GM23338 (cell line): ENCODE data around the gene MTHFD2L. TPM values are rescaled to one million over a fixed set of nuclear protein-coding genes. Genes with fewer than 3 reads are reported as not detected.

ENCODE experiments used
- ATAC-seq: fragments of 200-7000 bp; cut with Tn5 transposase; 3 replicates; pipeline ENCODE4 v1.9.1; 2020
- DNase-seq: peaks from one replicate; pipeline ENCODE4 v3.0.0-alpha.2; 2015; ENCODE audit warnings: low spot score
- H2AFZ ChIP-seq: fragments of 200-600 bp; sonication (generic); 2 replicates; pipeline ENCODE4 v1.8.0; 2016; ENCODE audit warnings: antibody characterized with exemption, mild to moderate bottlenecking, moderate library complexity
- H3F3A ChIP-seq: fragments of 200-600 bp; sonication (generic); replicated peaks from 2 replicates; pipeline ENCODE4 v1.8.0; 2017; ENCODE audit warnings: antibody characterized with exemption, mixed run types, low read depth
- H3K27ac ChIP-seq: fragments of 200-600 bp; sonication (generic); 2 replicates; pipeline ENCODE4 v1.6.1; 2016; ENCODE audit warnings: low read depth
- H3K27me3 ChIP-seq: fragments of 200-600 bp; sonication (generic); 2 replicates; pipeline ENCODE4 v1.8.0; 2016; ENCODE audit warnings: mild to moderate bottlenecking, mixed run types, moderate library complexity; ENCODE audit not compliant: insufficient read depth
- H3K36me3 ChIP-seq: fragments of 200-600 bp; sonication (generic); 2 replicates; pipeline ENCODE4 v1.8.0; 2016; ENCODE audit warnings: mild to moderate bottlenecking; ENCODE audit not compliant: insufficient read depth
- H3K4me1 ChIP-seq: fragments of 200-600 bp; sonication (generic); 2 replicates; pipeline ENCODE4 v1.8.0; 2016; ENCODE audit warnings: mild to moderate bottlenecking, moderate library complexity; ENCODE audit not compliant: insufficient read depth
- H3K4me2 ChIP-seq: fragments of 200-600 bp; sonication (generic); 2 replicates; pipeline ENCODE4 v1.7.1; 2017; ENCODE audit warnings: mixed run types
- H3K4me3 ChIP-seq: fragments of 200-600 bp; sonication (generic); 2 replicates; pipeline ENCODE4 v1.6.1; 2016; ENCODE audit warnings: mixed run types
- H3K79me2 ChIP-seq: fragments of 200-600 bp; sonication (generic); replicated peaks from 2 replicates; pipeline ENCODE4 v1.8.0; 2017; ENCODE audit warnings: mild to moderate bottlenecking; ENCODE audit not compliant: insufficient read depth
- H3K9me2 ChIP-seq: fragments of 200-600 bp; sonication (generic); 2 replicates; pipeline ENCODE4 v1.8.0; 2017; ENCODE audit not compliant: insufficient read depth
- H4K20me1 ChIP-seq: fragments of 200-600 bp; sonication (generic); replicated peaks from 2 replicates; pipeline ENCODE4 v1.8.0; 2017; ENCODE audit warnings: mild to moderate bottlenecking; ENCODE audit not compliant: insufficient read depth
- H3K27ac Mint-ChIP-seq: 2 replicates; pipeline ENCODE4 v1.8.0; 2020; ENCODE audit warnings: inconsistent platforms, mild to moderate bottlenecking, moderate library complexity, mixed read lengths
- H3K27me3 Mint-ChIP-seq: 3 replicates; pipeline ENCODE4 v1.8.0; 2022; ENCODE audit warnings: low read depth, mild to moderate bottlenecking, moderate library complexity, mixed read lengths, inconsistent platforms; ENCODE audit not compliant: insufficient read depth, poor library complexity
- H3K36me3 Mint-ChIP-seq: 3 replicates; pipeline ENCODE4 v1.8.0; 2021; ENCODE audit warnings: low read depth, mild to moderate bottlenecking, inconsistent platforms, moderate library complexity, mixed read lengths
- H3K4me1 Mint-ChIP-seq: 3 replicates; pipeline ENCODE4 v1.8.0; 2020; ENCODE audit warnings: mild to moderate bottlenecking, inconsistent platforms, mixed read lengths
- H3K4me3 Mint-ChIP-seq: 3 replicates; pipeline ENCODE4 v1.8.0; 2021; ENCODE audit warnings: moderate library complexity, mild to moderate bottlenecking, inconsistent platforms, mixed read lengths
- H3K9me3 Mint-ChIP-seq: 3 replicates; pipeline ENCODE4 v1.8.0; 2020; ENCODE audit warnings: moderate library complexity, mild to moderate bottlenecking, inconsistent platforms, mixed read lengths
- ETS1 ChIP-seq: IDR thresholded peaks from 2 replicates; pipeline ENCODE4 v1.6.1; 2016; ENCODE audit warnings: antibody characterized with exemption
- EZH2 ChIP-seq: fragments of 200-600 bp; sonication (generic); IDR thresholded peaks from one replicate; pipeline ENCODE4 v1.8.0; 2017; ENCODE audit warnings: antibody characterized with exemption, mild to moderate bottlenecking, low read depth; ENCODE audit not compliant: unreplicated experiment
- EZH2phosphoT487 ChIP-seq: fragments of 200-600 bp; sonication (generic); IDR thresholded peaks from one replicate; pipeline ENCODE4 v1.8.1; 2018; ENCODE audit warnings: antibody characterized with exemption; ENCODE audit not compliant: unreplicated experiment
- JUNB ChIP-seq: IDR thresholded peaks from one replicate; pipeline ENCODE4 v1.6.1; 2016; ENCODE audit warnings: antibody characterized with exemption; ENCODE audit not compliant: unreplicated experiment
- NANOG ChIP-seq: IDR thresholded peaks from 2 replicates; pipeline ENCODE4 v1.6.1; 2016; ENCODE audit warnings: antibody characterized with exemption, borderline replicate concordance
- POLR2AphosphoS5 ChIP-seq: IDR thresholded peaks from 2 replicates; pipeline ENCODE4 v1.6.1; 2016; ENCODE audit warnings: antibody characterized with exemption, low read depth
- REST ChIP-seq: IDR thresholded peaks from one replicate; pipeline ENCODE4 v1.6.1; 2018; ENCODE audit warnings: antibody characterized with exemption; ENCODE audit not compliant: unreplicated experiment
- ZNF462 ChIP-seq: fragments of 250-450 bp; sonication (Bioruptor Pico); IDR thresholded peaks from 2 replicates; pipeline ENCODE4 v1.5.0; 2020; ENCODE audit warnings: mild to moderate bottlenecking, moderate library complexity
- polyA plus RNA-seq: library from polyadenylated mRNA; unstranded; fragments of >200 nt; fragmentation: Nextera tagmentation; extraction: Ambion mirVana; gene quantifications from 2 replicates; pipeline ENCODE4 v1.2.1, GENCODE V29; 2016
- total RNA-seq: library from RNA; depleted of rRNA; stranded (reverse); fragments of >200 nt; shearing (Covaris generic); gene quantifications from 2 replicates; pipeline ENCODE4 v1.2.3, GENCODE V29; 2014

Gene MTHFD2L
- total and polyA plus RNA-seq, 2 experiments from 2014 or later: 24.4 to 35.7 TPM

GRCh38 chr4:74322301-74322700 lies 164.4 kb downstream of the MTHFD2L start (continued):
- TF ChIP-seq ZNF462 (CRISPR knock-in tag): no peak
- no peak for TF ChIP-seq JUNB

- Mint-ChIP-seq H3K36me3 (no peaks in the 10 kb centered on the region), H3K4me1 (peaks cover 16% of the 10 kb centered on the region), H3K27me3 (no peaks in the 10 kb centered on the region), H3K27ac (no peak overlapping the region), H3K9me3 (no peaks in the 10 kb centered on the region), H3K4me3 (no peak overlapping the region)
- Histone ChIP-seq H2AFZ (no peak overlapping the region; the same call in 1 of the 2 replicates), H3K9me2 (no peaks in the 10 kb centered on the region), H3K27me3 (no peaks in the 10 kb centered on the region), H3K4me1 (peaks cover 10% of the 10 kb centered on the region; the same call in 1 of the 2 replicates), H3K27ac (no peak overlapping the region), H3K36me3 (no peaks in the 10 kb centered on the region), H3K4me2 (no peak overlapping the region), H3K4me3 (no peak overlapping the region), H4K20me1 (no peaks in the 10 kb centered on the region), H3F3A (no peaks in the 10 kb centered on the region), H3K79me2 (no peaks in the 10 kb centered on the region)
- DNase-seq: no peak
- no peak for TF ChIP-seq EZH2
- TF ChIP-seq POLR2AphosphoS5: no peak
- ATAC-seq: no peak
Measured at GRCh38 chr4:74323663-74324062, 165.7 kb downstream of the MTHFD2L start.

GRCh38 chr4:74324262-74324661 lies 166.3 kb downstream of the MTHFD2L start:
- no peak overlapping the region for H3K27ac Mint-ChIP-seq
- peaks cover 10% of the 10 kb centered on the region; the same call in 1 of the 2 replicates for H3K4me1 ChIP-seq
- no peak overlapping the region for H3K4me3 ChIP-seq
- no peak overlapping the region; the same call in 1 of the 2 replicates for H2AFZ ChIP-seq
- no peak for DNase-seq
- H3K27me3 Mint-ChIP-seq: no peaks in the 10 kb centered on the region
- H3F3A ChIP-seq: no peaks in the 10 kb centered on the region
- no peaks in the 10 kb centered on the region for H3K79me2 ChIP-seq
- no peaks in the 10 kb centered on the region for H3K9me2 ChIP-seq
- no peaks in the 10 kb centered on the region for H3K36me3 ChIP-seq
- no peak for ATAC-seq
- peaks cover 16% of the 10 kb centered on the region for H3K4me1 Mint-ChIP-seq
- no peak overlapping the region for H3K4me2 ChIP-seq
- no peaks in the 10 kb centered on the region for H3K36me3 Mint-ChIP-seq
- H4K20me1 ChIP-seq: no peaks in the 10 kb centered on the region
- H3K27me3 ChIP-seq: no peaks in the 10 kb centered on the region
- H3K27ac ChIP-seq: no peak overlapping the region
- no peaks in the 10 kb centered on the region for H3K9me3 Mint-ChIP-seq
- no peak overlapping the region for H3K4me3 Mint-ChIP-seq
- TF ChIP-seq JUNB (no peak), REST (no peak), NANOG (no peak), ETS1 (no peak), EZH2phosphoT487 (no peak)
